ENCODE measurements around the gene AP1G2.

The AP1G2 gene

DNA sequence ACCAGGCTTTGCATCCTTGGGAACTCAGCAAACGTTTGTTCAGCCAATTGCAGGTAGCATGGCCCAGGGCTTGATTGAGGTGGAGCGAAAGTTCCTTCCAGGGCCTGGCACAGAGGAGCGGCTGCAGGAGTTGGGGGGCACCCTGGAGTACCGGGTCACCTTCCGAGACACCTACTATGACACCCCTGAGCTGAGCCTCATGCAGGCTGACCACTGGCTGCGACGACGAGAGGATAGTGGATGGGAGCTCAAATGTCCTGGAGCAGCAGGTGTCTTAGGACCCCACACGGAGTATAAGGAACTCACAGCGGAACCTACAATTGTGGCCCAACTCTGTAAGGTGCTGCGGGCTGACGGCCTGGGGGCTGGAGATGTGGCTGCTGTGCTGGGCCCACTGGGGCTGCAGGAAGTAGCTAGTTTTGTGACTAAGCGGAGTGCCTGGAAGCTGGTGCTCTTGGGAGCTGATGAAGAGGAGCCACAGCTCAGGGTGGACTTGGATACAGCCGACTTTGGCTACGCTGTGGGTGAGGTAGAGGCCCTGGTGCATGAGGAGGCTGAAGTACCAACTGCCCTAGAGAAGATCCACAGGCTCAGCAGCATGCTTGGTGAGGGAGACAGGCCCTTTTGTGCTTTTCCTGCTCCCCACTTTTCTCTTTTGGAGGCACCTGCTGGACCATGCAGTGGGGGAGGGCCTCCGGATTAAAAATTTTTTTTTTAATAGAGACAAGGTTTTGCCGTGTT, 10.7 kb downstream of the AP1G2 start:
- peak in 2 of 3 experiments; percentile 41 to 42 for DNase-seq

DNA sequence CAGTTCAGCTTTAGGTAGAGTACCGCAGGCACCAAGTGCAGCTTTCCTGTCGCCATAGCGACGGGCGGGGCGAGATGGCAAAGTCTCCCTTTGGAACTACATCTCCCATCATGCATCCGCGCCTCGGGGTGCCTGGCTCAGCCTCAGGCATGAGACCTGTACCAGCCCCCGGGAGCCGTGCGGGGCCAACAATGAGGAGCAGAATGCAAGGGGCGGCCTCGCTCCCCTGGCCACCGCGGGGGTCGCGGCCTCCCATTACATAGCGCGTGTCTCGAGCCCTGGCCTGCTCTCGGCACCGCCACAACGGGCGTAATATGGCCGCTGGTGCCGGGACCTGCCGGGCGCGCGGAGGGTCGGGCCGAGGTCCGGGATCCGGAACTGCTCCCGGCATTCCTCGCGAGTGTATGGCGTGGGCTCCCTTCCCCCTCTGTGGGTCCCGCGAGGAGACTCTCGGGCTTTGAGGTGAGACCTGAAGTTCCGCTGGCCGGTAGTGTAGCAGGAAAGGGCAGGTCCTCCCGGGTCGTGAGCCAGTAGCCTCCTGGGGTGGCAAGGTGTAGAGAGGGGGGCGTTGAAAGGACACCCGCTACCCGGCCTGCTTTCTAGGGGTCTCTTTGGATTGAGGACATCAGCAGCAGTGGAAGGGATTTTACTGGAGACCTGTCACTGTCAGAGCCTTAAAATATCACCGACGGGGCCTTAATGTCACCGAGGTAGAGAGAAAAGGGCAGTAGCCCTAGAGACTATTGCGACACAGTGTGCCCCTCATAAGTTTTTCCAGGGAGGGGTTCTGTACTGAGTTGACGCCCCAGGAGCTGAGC, 11.5 kb downstream of the AP1G2 start, which contains the start of gene THTPA:
THTPA (plus strand) TSS at position 390 of the 818 bp plus-strand sequence. CDS start 487 bp downstream, outside the sequence.
- DNase-seq: peak; percentile 91 to 96 (median 95)

DNA sequence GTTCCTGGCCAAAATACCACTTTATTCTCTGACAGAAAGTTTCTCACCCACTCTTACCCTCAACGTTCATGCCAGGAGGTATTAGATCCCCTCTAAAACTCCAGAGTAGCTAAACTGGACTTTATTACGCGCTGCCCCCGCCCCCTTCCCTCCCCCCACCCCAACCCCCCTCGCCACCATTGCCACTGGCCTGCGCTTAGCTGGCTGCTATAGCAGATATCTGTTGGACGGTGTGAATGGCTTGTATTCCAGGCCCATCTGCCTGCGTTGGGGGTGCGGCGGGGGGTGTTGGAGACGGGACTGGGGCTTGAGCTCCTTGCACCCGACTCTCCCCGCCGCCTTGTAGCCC, 12.1 kb downstream of the AP1G2 start:
- DNase-seq: no peak

DNA sequence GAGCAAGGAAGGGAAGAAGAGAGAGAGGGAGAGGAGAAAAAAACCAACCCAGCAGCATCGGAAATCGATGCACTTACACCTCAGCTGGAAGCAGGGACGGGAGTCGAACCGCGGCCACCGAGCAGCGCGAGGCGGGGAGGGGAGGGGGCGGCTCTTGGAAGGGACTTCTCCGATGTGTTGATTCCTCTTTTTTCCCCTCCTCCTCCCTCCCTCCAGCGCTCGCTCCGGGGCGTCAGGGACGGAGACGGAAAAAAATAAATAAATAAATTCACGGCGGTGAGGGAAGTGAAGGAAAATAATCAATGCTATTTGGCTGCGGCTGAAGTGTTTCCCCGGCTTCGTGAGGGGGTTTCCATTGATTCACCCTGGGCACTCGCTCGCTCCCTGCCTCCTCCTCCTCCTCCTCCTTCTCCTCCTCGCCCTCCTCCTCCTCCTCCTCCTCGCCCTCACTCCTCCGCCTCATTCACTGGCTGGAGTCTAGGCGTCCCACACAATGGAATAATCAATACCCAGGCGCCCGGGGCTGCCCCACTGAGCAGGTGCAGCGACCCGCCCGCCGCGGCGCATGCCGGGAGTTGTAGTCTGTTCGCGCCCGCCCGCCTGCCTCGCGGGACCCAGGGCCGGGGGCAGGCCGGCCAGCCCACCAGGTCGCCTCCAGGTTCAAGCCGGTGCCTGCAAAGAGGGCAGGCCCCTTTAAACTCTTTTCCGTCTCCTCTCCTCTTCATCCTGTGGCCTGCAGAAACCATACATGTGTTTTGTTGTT, 16.1 kb downstream of the AP1G2 start, which contains the start of gene ZFHX2:
ZFHX2 (minus strand) TSS at position 500 of the 763 bp plus-strand sequence. CDS start 16,440 bp downstream, outside the sequence.
- DNase-seq: peak; percentile 89 to 96 (median 94)

DNA sequence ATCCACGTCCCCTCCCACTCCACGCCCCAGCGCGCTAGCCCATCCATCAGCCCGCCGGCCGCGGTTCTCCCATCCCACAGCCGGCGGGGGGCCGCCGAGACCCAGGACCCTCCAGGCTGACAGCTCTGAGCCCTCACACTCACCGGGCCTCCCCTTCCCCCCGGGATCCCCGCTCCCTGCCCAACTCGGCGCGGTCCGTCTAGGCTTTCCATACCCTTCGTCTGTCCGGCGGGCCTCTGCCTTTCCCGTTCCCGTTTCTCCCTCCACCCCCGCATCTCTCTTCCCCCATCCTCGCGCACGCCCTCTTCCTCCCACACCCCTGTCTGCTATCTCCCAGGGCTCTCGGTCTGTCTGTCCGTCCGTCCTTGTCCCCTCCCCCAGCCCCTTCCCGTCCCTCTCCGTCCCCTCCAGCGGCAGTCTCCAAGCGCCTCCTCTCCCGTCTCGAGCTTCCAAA, 16.8 kb downstream of the AP1G2 start:
- peak in 1 of 3 experiments; percentile 83 for DNase-seq

DNA sequence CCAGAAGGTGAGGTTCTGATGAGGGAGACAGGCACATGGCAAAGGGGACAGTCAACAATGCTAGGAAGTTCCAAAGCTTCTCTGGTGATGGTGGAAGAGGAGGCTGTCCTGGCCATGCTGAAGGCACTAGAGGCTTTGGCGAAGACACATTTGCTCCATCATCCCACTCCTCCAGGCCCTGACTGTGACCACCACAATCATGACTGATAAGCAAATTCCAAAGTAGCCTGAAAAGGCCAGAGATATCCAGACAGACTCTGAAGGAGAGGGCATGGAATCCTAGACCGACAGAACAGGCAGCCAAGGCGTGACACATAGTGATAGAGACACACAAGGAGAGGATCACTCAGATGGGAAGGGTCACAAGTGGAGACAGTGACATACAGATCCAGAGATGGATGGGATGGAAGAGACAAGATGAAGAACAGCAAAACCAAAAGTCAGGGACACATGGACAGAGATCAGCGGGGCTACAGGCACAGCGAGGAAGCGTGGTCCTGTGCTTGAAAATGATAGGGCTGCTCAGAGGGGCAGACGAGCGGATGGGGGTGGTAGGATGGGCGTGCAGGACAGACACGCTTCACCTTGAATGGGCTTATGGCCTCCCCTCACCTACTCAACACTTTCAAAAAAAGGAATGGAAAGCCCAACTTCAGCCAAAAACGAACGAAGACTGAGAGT, 17.3 kb downstream of the AP1G2 start:
- DNase-seq: peak in 1 of 3 experiments; percentile 52

DNA sequence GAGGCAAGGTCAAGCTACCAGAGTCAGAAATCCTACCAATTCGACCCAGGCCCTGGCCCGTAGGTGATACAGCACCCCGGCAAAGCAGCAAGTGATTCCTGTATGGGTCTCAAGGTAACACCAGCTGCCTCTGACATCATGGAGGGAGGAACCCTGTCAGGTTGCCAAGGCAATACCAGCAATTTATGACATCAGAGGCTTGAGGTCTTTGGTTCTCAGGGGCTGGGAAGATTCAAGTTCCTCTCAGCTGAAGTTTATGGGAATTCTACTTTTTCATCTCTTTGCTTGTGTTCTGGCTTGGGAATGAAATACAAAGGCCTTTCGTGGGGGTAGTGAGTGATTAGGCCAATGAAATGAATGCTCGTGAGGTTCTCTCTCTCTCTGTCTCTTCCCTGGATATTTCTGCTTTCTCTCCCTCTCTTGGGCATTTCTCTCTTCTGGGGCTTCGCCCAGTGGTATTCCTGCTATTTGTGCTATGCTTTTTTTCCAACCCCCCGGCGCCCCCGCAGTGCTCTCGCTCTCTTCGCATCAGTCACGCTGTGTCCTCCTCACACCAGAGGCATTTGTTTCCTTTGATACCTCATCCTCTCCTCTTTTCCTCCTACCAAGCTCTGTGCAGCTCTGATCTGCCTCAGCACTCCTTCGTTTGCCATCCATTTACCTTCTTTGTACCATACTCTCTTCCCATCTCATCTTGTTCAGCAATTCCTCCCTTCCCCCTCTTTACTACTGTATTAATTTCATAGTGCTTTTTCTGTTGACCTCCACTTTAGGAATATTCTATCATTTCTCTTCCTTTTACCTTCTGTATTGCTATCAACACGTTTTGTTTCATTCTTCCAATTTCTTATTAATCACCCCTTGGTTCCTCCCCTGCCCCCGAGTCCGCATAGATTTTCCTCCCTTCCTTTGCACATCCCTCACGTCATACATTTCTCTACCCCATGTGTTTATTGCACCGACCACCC, 19.0 kb downstream of the AP1G2 start:
- DNase-seq: peak in 1 of 3 experiments; percentile 12

DNA sequence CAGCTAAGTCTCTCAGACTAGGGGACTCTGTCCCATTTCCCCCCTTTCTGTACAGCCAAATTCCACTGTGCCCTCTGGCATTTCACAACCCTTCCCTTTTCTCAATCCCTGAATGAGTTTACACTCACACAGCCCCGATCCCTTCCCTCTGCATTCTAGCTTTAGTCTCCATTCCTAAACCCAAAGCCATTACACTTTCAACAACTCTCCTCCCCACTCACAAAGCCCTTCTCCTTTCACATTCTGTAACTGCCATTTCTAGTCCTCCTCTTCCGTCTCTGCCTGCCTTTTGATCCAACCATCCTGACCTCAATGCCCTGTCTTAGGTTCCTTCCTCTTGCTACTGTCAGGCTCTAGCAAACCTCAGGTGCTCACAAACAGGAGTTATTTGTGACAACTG, 19.7 kb downstream of the AP1G2 start:
- no peak for DNase-seq

DNA sequence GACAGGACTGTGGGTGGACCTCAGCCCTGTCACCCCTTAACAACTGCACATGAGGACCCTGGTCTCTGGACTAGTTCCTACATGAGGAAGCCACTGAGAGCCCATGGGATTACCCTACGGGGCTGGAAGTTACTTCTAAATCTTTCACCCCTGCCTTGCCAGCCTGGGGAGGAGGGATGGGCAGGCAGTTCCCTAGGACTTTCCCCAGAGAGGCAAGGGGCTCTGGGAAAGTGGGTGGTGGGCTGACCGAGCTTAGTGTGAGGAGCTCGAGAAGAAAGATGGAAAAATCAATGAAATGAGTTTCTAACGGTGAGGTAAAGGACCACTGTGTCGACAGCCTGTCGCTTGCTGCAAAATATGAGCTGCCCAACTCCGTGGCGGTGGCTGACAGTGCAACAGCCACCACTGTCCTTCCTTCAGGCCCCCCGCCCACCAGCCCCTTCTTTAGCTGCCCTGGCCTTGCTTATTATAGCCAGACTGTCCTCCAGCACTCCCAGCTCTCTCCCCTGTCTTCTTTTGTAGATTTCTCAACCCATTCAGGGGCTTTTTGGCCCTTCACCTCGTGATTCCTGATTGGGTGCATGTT, 21.0 kb downstream of the AP1G2 start:
- no peak for DNase-seq

DNA sequence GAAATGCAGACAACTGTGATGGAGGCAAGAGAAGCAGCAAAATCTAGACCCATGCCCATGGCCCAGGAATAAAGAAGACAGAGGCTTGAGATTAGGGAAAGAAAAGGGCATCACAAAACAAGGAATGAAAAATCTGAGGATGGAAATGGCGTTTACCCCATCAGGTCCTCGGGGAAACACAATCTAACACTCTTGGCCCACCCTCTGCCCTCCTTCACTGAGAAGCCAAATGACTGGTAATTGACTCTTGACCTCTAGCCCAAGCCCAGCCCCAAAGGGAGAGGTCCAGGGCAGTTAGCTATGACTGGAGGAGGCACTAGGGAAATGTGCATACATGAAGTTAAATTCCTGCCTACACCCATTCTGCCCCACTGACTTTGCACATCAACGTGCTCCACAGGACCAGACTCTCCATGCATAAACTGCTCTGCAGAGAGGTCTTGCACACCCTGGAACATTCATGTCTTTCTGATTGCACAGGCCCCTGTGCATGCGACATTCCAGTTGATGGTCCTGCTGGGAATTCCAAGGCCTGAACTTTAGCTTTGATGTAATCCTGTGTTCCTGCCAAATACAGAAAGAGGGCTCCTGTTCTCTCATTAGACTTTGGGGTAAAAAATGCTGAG, 21.7 kb downstream of the AP1G2 start:
- no peak for DNase-seq

DNA sequence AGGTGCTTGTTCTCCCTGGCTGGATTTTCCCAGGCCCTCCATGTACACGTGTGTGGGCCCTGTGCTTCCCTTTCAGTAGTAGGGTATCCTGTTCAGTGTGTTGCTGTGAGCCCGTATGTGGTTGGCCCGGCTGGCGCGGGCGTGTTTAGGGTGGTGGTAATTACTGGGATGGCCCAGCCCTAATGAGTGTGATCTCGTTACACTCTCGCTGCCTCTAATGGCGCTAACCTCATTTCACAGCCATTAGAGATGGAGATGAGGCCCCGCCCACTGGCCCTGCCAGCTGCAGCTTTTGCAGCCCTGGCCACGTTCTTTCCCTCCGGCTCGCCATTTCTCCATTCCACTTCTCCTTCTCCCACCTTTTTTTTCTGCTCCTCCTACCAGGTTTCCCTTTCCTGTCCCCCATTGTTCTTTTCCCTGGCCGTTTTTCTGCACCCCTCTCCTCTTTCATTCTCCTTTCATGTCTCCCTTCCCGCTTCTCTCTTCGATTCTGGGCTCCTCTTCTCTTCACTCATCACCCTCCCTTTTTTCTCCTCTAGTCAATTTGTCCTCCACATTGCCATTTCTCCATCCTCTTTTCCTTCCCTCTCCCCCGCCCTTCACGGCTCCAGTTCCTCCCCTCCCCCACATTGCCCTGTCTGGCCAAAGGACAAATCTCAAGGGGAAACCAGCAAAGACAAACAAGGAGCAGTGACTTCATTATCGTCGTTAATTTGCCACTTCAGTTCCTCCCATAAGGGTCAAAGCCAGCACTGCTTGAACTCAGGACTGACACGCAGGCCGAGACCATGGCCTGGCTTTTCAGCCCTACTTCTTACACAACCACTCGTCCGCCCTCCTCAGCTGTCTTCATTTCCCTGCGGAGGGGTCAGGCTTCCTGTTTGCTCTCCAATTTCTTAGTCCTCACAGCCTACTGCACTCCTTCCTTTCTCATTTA, 22.8 kb downstream of the AP1G2 start:
- peak; percentile 73 to 94 (median 89) for DNase-seq

DNA sequence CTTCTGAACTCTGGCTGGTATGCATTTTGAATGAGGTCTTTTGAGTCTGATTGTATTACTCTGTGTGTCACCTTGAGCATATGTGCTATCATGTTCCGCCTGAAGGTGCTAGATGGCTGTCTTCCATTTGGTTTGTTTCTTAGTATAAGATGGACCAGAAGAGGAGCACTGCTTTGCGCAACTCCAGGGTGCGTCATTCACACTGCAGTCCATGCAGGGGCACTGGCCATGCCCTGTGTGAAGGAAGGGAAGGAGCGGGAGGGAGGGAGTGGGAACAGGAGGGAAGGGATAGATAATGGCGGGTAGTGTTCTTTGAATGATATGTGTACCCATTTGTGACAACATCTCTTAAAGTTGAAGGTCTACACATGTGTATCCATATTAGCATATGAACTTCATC, 24.2 kb downstream of the AP1G2 start:
- DNase-seq: no peak

DNA sequence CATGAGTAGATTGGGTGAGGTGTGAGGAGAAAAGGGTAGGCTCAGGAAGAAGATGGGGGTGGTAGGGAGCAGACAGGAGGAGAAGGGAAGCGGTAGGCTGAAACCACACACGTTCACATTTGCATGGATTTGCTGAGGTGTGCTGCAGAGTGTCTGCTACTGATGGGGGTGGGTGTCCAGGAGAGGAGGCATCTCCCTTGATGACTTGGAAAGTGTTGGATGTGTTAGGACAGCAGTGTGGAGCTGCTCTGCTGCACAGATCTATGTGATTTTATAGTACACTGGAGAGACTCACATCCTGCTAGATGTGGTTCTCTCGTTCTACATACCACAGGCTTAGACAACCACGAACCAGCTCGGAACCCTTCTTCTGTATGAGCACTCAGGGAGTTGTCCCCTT, 25.3 kb downstream of the AP1G2 start:
- DNase-seq: no peak

DNA sequence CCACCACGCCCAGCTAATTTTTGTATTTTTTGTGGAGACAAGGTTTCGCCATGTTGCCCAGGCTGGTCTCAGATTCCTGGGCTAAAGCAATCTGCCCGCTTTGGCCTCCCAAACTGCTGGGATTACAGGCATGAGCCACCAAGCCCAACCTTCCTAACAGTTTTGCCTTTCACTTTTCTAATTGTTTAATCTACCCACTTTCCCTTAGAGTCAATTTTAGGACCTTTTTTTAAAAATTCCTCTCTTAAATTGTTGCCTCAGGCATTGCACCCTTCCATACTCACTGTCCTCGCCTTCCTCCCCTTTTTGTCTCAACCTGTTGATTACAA, 27.5 kb downstream of the AP1G2 start:
- DNase-seq: no peak

DNA sequence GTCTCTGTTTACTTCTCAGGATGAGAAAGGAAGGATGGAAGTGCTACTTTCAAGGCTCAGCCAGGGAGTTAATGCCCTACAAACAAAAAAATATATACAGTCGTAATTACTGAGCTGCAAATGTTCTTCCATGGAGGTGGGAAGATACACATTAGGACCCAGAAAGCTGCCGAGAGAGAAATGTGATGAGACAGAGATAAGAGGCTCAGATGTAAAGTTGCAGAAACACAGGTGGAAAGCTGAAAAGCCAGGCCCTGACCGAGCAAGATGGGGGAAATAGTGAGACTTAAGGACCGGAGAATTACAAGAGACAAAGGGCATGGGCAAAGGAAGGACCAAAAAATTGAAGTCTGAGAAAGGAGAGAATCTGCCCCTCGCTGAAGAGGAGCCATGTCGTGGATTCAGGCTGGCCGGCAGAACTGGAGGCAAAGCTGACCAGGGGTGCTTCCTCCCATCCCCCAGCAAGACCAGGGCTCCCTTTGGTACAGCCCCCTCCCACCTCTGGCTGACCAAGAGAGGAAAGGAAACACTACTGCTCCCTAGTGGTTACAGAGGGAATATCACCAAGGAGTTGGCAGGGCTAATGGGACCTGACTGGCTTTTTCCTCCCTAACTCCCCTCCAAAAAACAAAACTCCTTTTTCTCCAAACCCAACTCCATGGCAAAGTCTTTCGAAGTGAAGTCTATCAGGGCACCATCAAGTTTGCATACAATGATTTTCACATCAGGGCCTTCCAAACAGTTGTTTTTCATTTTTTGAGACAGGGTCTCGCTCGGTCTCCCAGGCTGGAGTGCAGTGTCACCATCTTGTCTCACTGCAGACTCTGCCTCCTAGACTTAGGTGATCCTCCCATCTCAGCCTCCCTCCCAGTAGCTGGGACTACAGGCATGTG, 28.1 kb downstream of the AP1G2 start:
- DNase-seq: peak; percentile 21 to 67 (median 25)

DNA sequence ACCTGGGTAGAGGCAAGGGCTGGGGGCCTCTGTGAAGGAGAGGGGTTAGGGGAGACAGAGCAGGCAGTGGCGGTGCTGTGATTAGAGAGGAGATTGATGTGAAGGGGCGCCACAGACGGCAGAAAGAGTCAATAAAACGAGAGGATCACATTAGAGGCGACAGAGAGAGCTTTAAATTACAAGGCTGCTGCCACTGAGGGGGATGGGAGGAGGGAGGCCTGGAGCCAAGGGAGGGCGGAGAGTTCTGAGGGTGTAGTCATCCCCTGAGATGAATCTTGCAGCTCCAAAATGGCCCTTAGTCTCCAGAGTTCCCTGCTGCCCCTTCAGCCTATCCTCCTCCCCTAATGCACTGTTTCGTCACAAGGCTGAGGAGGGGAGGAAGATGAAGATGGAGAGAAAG, 28.8 kb downstream of the AP1G2 start:
- peak in 2 of 3 experiments; percentile 33 to 69 for DNase-seq

DNA sequence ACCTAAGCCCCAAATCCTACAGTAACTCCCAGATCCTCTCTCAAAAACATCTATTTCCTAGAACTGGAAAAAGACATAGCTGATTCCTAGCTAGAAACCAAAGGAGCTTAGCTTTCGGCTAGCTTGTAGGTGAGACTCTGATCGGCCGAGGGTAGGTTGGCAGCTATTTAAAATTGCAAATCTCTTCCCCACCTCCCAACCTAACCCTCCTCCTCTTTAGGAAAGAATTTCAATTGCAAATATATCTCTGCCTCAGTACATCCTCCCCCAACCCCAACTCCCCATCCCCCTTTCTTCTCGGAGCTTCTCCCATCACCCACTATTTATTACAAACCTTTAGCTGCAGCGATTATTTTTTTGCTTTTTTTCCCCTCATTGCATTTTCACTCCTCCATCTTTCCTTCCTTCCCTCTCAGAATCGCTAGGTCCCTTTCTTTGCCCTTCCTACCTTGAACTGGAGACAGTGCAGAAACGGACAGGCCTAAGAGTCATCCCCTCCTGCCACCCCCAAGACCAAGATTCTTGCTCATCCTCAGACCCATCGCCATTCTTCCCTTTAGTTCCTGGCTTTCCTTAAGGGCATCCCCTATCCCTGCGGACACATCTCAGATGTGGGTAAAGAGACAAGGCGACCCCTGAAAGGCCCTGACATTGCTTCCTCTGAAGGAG, 29.4 kb downstream of the AP1G2 start:
- no peak for DNase-seq

Measured in NCI-H1417 (cell line).